Measurements from ENCODE around the gene SUGCT. TPM values are rescaled to one million over a fixed set of nuclear protein-coding genes. Genes with fewer than 3 reads are reported as not detected.
"Not testable (repeated sequence)": the region's sequence is repeated elsewhere in the genome, so short reads cannot be mapped to it uniquely, and the experiment has no call there.

Gene SUGCT
- total RNA-seq, 4 donors from 2014 or later: 1.1 to 3.6 (median 2.6) TPM

GRCh38 chr7:40167291-40167690 lies 32.5 kb downstream of the SUGCT start:
- DNase-seq (ENCODE audit: low spot score) (no peak), ATAC-seq (ENCODE audit: low FRiP score) (no peak)
- TF ChIP-seq CTCF (IDR thresholded peaks at IDR 0.05): no peak

DNA sequence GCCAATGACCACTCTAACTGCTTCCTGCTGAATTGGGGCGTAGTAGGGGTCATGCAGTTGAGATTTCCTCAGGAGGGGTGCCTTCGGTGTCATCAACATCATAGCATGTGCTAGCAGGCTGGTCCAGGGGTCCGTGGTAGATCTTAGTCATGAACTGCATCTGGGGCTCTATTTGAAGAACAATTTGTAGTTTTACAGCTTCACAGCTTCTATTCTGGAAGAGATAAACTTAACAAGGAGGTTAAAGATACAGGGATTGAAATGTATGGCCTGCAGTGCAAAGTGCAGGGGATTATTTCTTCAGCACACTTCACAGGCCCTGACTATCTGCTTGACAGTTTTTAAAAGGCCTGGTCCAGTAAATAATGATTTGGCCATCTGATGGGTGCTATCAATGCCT lies 33.5 kb downstream of the SUGCT start:
- ATAC-seq (ENCODE audit: low FRiP score); DNase-seq (ENCODE audit: low spot score): not testable (repeated sequence)

DNA sequence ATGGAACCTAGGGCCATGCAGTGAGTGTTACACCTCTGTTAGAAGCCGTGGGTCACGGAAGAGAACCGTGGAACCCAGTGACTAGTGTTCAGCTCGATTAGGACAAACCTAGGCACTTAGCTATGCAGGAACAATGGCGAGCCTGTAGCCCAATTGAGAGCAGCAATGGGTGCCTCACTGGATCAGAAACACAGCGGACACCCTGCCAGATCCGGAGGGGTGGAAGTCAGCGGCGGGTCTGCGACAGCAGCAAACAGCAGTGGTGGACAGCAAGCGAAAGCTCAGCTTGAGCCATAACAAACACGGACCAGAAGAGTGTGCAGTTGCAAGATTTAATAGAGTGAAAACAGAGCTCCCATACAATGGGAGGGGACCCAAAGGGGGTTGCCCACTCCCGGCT lies 38.3 kb downstream of the SUGCT start:
- DNase-seq (ENCODE audit: low spot score); ATAC-seq (ENCODE audit: low FRiP score): not testable (repeated sequence)

- ATAC-seq (ENCODE audit: low FRiP score); DNase-seq (ENCODE audit: low spot score): not testable (repeated sequence)
Measured at GRCh38 chr7:40175256-40175655, 40.5 kb downstream of the SUGCT start.

DNA sequence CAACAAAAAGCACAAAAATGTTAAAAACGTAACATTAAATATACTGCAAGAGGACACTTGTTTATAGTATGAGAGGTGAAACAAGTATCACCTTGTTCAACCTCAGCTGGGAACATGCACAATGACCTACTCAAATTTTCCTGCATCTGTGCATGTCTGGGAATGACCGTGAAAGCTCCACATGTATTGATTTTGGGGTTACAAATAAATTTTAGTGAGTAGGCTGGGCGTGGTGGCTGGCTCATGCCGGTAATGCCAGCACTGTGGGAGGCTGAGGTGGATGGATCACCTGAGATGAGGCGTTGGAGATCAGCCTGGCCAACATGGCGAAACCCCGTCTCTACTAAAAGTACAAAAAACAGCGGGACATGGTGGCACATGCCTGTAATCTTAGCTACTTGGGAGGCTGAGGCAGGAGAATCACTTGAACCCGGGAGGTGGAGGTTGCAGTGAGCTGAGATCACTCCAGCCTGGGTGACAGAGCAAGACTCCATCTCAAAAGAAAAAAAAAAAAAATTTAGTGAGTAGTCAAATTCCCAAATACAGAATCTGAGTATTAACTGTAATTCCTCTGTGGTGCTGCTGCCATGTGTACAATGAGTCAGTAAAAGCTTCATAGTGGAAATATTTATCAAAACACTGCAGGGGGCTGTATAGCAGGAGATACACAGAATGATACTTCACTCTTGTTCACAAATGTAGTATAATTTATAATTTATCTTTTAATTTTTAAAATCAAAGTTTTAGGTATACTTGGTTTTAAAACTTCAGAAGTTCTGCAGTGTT lies 41.1 kb downstream of the SUGCT start:
- TF ChIP-seq CTCF (IDR thresholded peaks at IDR 0.05): no peak

GRCh38 chr7:40177071-40177470 lies 42.3 kb downstream of the SUGCT start:
- no peak for ATAC-seq (ENCODE audit: low FRiP score)
- no peak for TF ChIP-seq CTCF (IDR thresholded peaks at IDR 0.05)
- no peak for DNase-seq (ENCODE audit: low spot score)

More for the DNA sequence above, 41.1 kb downstream of the SUGCT start:
- DNase-seq (ENCODE audit: low spot score) (no peak), ATAC-seq (ENCODE audit: low FRiP score) (no peak)

DNA sequence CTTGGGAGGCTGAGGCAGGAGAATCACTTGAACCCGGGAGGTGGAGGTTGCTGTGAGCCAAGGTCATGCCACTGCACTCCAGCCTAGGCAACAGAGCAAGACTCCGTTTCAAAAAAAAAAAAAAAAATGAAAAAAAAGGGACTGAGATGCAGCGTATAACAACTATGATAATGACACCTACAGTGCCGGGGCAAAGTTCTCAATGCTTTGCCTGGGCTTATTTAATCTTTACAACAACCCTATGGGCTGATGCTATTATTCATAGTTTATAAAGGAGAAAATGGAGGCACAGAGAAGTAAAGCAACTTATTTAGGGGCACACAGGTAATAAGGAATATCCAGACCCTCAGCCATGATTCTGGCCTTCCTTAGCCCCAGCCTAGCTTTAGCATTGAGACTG lies 47.6 kb downstream of the SUGCT start:
- DNase-seq (ENCODE audit: low spot score): no peak
- TF ChIP-seq CTCF (IDR thresholded peaks at IDR 0.05): no peak
- ATAC-seq (ENCODE audit: low FRiP score): no peak

DNA sequence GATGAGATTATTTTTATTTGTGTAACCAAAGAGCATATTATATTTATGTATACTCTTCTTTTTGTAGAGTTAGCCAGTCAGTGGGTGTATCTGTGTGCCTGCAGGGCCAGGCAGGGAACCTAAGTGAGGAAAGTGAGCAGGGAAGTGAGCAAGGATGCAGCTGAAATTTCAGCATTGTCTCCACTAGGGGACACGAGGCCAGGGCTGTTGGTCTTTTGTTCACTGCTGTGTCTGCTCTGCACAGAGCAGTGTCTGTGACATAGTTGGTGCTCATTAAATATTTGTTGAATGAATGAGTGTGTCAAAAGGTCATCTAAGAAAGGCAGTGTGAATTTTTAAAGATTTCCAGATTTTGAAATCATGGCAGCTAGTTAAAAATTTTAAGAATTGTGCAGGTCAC lies 51.8 kb downstream of the SUGCT start:
- no peak for TF ChIP-seq CTCF (IDR thresholded peaks at IDR 0.05)
- ATAC-seq (ENCODE audit: low FRiP score) (no peak), DNase-seq (ENCODE audit: low spot score) (no peak)

- DNase-seq (ENCODE audit: low spot score) (no peak), ATAC-seq (ENCODE audit: low FRiP score) (no peak)
- TF ChIP-seq CTCF (IDR thresholded peaks at IDR 0.05): no peak
Measured at GRCh38 chr7:40192036-40192435, 57.2 kb downstream of the SUGCT start.
